Measurements from ENCODE around the gene RHO.

- TF ChIP-seq CTCF (IDR thresholded peaks at IDR 0.05): no peak
- TF ChIP-seq POLR2AphosphoS5 (IDR thresholded peaks at IDR 0.05; ENCODE audit: low read depth, low read length): no peak
- no peak for TF ChIP-seq SIN3A (IDR thresholded peaks at IDR 0.05; ENCODE audit: borderline replicate concordance, insufficient read depth, low read depth, low read length)
- no peak for TF ChIP-seq REST (IDR thresholded peaks at IDR 0.05; ENCODE audit: insufficient read depth in 1 of 2, low read depth in 2 of 2, low read length in 1 of 2)
- no peak for TF ChIP-seq TCF7L2 (IDR thresholded peaks at IDR 0.05; ENCODE audit: low read depth, low read length)
Observed at GRCh38 chr3:129558081-129558771, 29.8 kb downstream of the RHO start.

Data from Panc1 (cell line).